ENCODE results near the gene SESN2.
"Not testable (repeated sequence)": the region's sequence is repeated elsewhere in the genome, so short reads cannot be mapped to it uniquely, and the experiment has no call there.

SESN2 gene

GRCh38 chr1:28288487-28288886 lies 29.2 kb downstream of the SESN2 start:
- DNase-seq (ENCODE audit: low spot score) = no peak

- no peak for DNase-seq (ENCODE audit: low spot score)
Measured at GRCh38 chr1:28290851-28291250, 31.5 kb downstream of the SESN2 start.

- no peak for DNase-seq (ENCODE audit: low spot score)
Measured at GRCh38 chr1:28291711-28292110, 32.4 kb downstream of the SESN2 start.

- no peak for DNase-seq (ENCODE audit: low spot score)
Measured at GRCh38 chr1:28295936-28296335, 36.6 kb downstream of the SESN2 start.

GRCh38 chr1:28296401-28297261 lies 37.3 kb downstream of the SESN2 start:
- no peak for DNase-seq (ENCODE audit: low spot score)

GRCh38 chr1:28297826-28298225 lies 38.5 kb downstream of the SESN2 start:
- no peak for DNase-seq (ENCODE audit: low spot score)

- DNase-seq (ENCODE audit: low spot score) = no peak
Measured at GRCh38 chr1:28298438-28298837, 39.1 kb downstream of the SESN2 start.

- DNase-seq (ENCODE audit: low spot score) = no peak
Measured at GRCh38 chr1:28301368-28302174, 42.3 kb downstream of the SESN2 start.

GRCh38 chr1:28302247-28302646 lies 42.9 kb downstream of the SESN2 start:
- no peak for DNase-seq (ENCODE audit: low spot score)

- DNase-seq (ENCODE audit: low spot score) = no peak
Measured at GRCh38 chr1:28306301-28306949, 47.1 kb downstream of the SESN2 start.

GRCh38 chr1:28308750-28309149 lies 49.4 kb downstream of the SESN2 start:
- DNase-seq (ENCODE audit: low spot score) = no peak

GRCh38 chr1:28309702-28310101 lies 50.4 kb downstream of the SESN2 start:
- no peak for DNase-seq (ENCODE audit: low spot score)

- no peak for DNase-seq (ENCODE audit: low spot score)
Measured at GRCh38 chr1:28313702-28314546, 54.6 kb downstream of the SESN2 start.

GRCh38 chr1:28314547-28314941 lies 55.2 kb downstream of the SESN2 start:
- DNase-seq (ENCODE audit: low spot score) = no peak

- DNase-seq (ENCODE audit: low spot score) = no peak
Measured at GRCh38 chr1:28317014-28317413, 57.7 kb downstream of the SESN2 start.

GRCh38 chr1:28322194-28322593 lies 62.9 kb downstream of the SESN2 start:
- DNase-seq (ENCODE audit: low spot score) = no peak

- DNase-seq (ENCODE audit: low spot score) = no peak
Measured at GRCh38 chr1:28323720-28324119, 64.4 kb downstream of the SESN2 start.

- no peak for DNase-seq (ENCODE audit: low spot score)
Measured at GRCh38 chr1:28326515-28326914, 67.2 kb downstream of the SESN2 start.

- no peak for DNase-seq (ENCODE audit: low spot score)
Measured at GRCh38 chr1:28326984-28327383, 67.7 kb downstream of the SESN2 start.

GRCh38 chr1:28327431-28327830 lies 68.1 kb downstream of the SESN2 start:
- DNase-seq (ENCODE audit: low spot score) = not testable (repeated sequence)

- no peak for DNase-seq (ENCODE audit: low spot score)
Measured at GRCh38 chr1:28328228-28328648, 68.9 kb downstream of the SESN2 start.
